PC-9 (cell line): ENCODE data around the gene ATG16L1. TPM values are rescaled to one million over a fixed set of nuclear protein-coding genes. Genes with fewer than 3 reads are reported as not detected.

Experiments used
- BruUV-seq: library from RNA; stranded (reverse); fragments of 400-500 nt; replicated peaks from 2 replicates; lab custom pipeline; 2021; lab: Mats Ljungman, UMichigan
- CTCF ChIA-PET: fragments of 300-600 bp; sonication (Branson Sonifier 250); formaldehyde crosslinking; loops from one replicate; lab custom pipeline; 2022; ENCODE audit warnings: antibody characterized with exemption; lab: Charles Lee
- POLR2A ChIA-PET: fragments of 300-600 bp; sonication (Branson Sonifier 250); formaldehyde crosslinking; loops from one replicate; lab custom pipeline; 2022; ENCODE audit warnings: antibody characterized with exemption; ENCODE audit not compliant: unreplicated experiment; lab: Charles Lee
- DNase-seq, 2 experiments: peaks; one replicate each; pipeline versions ENCODE4 v3.0.0 to v3.0.0-alpha.2; 2015 to 2022; ENCODE audit warnings: mixed read lengths in 1 of 2
- H2AFZ ChIP-seq: fragments of 200-600 bp; sonication (generic); 2 replicates; pipeline ENCODE4 v1.8.1; 2017; ENCODE audit warnings: antibody characterized with exemption
- H3F3A ChIP-seq: fragments of 200-600 bp; sonication (generic); 2 replicates; pipeline ENCODE4 v1.8.1; 2017; ENCODE audit warnings: antibody characterized with exemption, mild to moderate bottlenecking, low read depth; ENCODE audit not compliant: insufficient read depth
- H3K27ac ChIP-seq: fragments of 200-600 bp; sonication (generic); 2 replicates; pipeline ENCODE4 v1.6.1; 2016; ENCODE audit warnings: mixed run types
- H3K27me3 ChIP-seq: fragments of 200-600 bp; sonication (generic); 2 replicates; pipeline ENCODE4 v1.6.1; 2016; ENCODE audit warnings: low read depth, mixed run types; ENCODE audit not compliant: insufficient read depth
- H3K36me3 ChIP-seq: fragments of 200-600 bp; sonication (generic); 2 replicates; pipeline ENCODE4 v1.6.1; 2016; ENCODE audit warnings: low read depth, mixed run types
- H3K4me1 ChIP-seq: fragments of 200-600 bp; sonication (generic); replicated peaks from 2 replicates; pipeline ENCODE4 v1.6.1; 2016; ENCODE audit warnings: mixed run types; ENCODE audit not compliant: insufficient read depth
- H3K4me2 ChIP-seq: fragments of 200-600 bp; sonication (generic); 2 replicates; pipeline ENCODE4 v1.6.1; 2017; ENCODE audit warnings: mixed run types
- H3K4me3 ChIP-seq: fragments of 200-600 bp; sonication (generic); 2 replicates; pipeline ENCODE4 v1.6.1; 2016; ENCODE audit warnings: mixed run types
- H3K79me2 ChIP-seq: fragments of 200-600 bp; sonication (generic); 2 replicates; pipeline ENCODE4 v1.6.1; 2017; ENCODE audit warnings: low read depth, mixed run types
- H3K9me2 ChIP-seq: fragments of 200-600 bp; sonication (generic); 2 replicates; pipeline ENCODE4 v1.8.1; 2017; ENCODE audit warnings: mild to moderate bottlenecking; ENCODE audit not compliant: insufficient read depth
- H3K9me3 ChIP-seq: fragments of 200-600 bp; sonication (generic); 2 replicates; pipeline ENCODE4 v1.8.1; 2016; ENCODE audit warnings: low read depth; ENCODE audit not compliant: insufficient read depth
- H4K20me1 ChIP-seq: fragments of 200-600 bp; sonication (generic); 2 replicates; pipeline ENCODE4 v1.8.1; 2017; ENCODE audit not compliant: insufficient read depth
- EZH2 ChIP-seq: fragments of 200-600 bp; sonication (generic); IDR thresholded peaks from 2 replicates; pipeline ENCODE4 v1.8.0; 2017; ENCODE audit warnings: antibody characterized with exemption, low read depth
- intact Hi-C: fragments of 100-400 bp; cut with micrococcal nuclease; formaldehyde crosslinking; loops from one replicate; pipeline ENCODE4 v1.10.0; 2022; ENCODE audit not compliant: unreplicated experiment
- total RNA-seq: library from RNA; stranded (reverse); gene quantifications from 2 replicates; pipeline ENCODE4 v1.2.3, GENCODE V29; 2021
- TF ChIP-seq, protein P1 (sequence below): fragments of 200-600 bp; sonication (generic); conservative IDR thresholded peaks from 2 replicates; pipeline ENCODE4 v1.6.1; 2017; ENCODE audit warnings: mixed run types, antibody characterized with exemption, mild to moderate bottlenecking, moderate library complexity

The ATG16L1 gene
- total RNA-seq, 1 experiment from 2014 or later, result 55.7 TPM

DNA sequence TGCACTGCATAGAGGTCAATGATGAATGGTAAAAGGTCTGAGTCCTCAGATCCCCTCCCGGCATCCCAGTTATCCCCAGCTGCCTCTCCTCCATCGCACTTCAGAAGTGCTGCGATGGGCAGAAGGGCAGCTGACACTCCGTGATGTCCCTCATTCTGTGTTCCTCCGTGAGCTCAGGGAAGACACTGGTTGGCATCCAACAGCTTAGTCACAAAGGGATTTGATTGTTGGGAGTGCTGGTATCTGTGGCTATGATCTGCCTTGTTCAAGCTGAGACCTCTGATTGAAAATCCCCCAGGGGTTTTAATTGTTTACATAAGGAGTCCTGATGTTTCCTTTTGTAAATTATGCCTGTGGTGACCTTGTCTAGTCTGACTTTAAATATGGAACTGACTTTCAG, 37.2 kb downstream of the ATG16L1 start:
- H3K9me3 ChIP-seq, result no peaks in the 10 kb centered on the region
- H2AFZ ChIP-seq, result no peak overlapping the region
- no peak overlapping the region for H3K4me2 ChIP-seq
- H3K36me3 ChIP-seq, result peaks cover 75% of the 10 kb centered on the region
- no peaks in the 10 kb centered on the region for H3K27me3 ChIP-seq
- CTCF ChIA-PET, result interaction anchor here (0.6 kb wide), 1 partner anchor 515 kb away, joined by 3 read pairs; no protein-coding TSS in a partner anchor
- H4K20me1 ChIP-seq, result peaks cover 10% of the 10 kb centered on the region; the same call in 1 of the 2 replicates
- intact Hi-C loops, result no loop called here
- no peak overlapping the region for H3K27ac ChIP-seq
- H3F3A ChIP-seq, result peaks cover 59% of the 10 kb centered on the region
- no TSS peak for BruUV-seq
- POLR2A ChIA-PET, result no interaction called here
- TF ChIP-seq EZH2, result no peak
- TF ChIP-seq, protein P1, sequence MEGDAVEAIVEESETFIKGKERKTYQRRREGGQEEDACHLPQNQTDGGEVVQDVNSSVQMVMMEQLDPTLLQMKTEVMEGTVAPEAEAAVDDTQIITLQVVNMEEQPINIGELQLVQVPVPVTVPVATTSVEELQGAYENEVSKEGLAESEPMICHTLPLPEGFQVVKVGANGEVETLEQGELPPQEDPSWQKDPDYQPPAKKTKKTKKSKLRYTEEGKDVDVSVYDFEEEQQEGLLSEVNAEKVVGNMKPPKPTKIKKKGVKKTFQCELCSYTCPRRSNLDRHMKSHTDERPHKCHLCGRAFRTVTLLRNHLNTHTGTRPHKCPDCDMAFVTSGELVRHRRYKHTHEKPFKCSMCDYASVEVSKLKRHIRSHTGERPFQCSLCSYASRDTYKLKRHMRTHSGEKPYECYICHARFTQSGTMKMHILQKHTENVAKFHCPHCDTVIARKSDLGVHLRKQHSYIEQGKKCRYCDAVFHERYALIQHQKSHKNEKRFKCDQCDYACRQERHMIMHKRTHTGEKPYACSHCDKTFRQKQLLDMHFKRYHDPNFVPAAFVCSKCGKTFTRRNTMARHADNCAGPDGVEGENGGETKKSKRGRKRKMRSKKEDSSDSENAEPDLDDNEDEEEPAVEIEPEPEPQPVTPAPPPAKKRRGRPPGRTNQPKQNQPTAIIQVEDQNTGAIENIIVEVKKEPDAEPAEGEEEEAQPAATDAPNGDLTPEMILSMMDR, result no peak
- 0 out of 2 replicates have a peak, but pooled peaks cover 5% of the 10 kb centered on the region for H3K79me2 ChIP-seq
- no peak for DNase-seq
- no peaks in the 10 kb centered on the region for H3K9me2 ChIP-seq
- H3K4me3 ChIP-seq, result no peak overlapping the region
- H3K4me1 ChIP-seq, result no peaks in the 10 kb centered on the region

DNA sequence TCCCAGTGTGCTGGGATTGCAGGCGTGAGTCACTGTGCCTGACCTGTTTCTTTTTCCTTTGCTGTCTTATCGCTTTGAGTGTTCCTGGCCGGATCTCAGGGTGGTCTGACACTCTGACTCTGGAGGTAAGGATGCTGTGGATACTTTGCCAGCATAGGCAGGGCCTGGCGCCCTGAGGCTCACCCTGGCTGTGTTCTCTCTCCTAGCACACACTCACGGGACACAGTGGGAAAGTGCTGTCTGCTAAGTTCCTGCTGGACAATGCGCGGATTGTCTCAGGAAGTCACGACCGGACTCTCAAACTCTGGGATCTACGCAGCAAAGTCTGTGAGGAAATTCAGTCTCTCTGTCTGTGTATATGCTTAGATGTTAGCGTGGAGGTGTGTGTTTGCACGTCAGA, 38.2 kb downstream of the ATG16L1 start:
- DNase-seq, result no peak
- Histone ChIP-seq H3K4me1 (no peaks in the 10 kb centered on the region), H3K36me3 (peaks cover 75% of the 10 kb centered on the region), H3F3A (peaks cover 66% of the 10 kb centered on the region), H3K9me2 (no peaks in the 10 kb centered on the region), H3K27ac (no peak overlapping the region), H3K27me3 (no peaks in the 10 kb centered on the region), H3K4me3 (no peak overlapping the region), H3K79me2 (0 out of 2 replicates have a peak, but pooled peaks cover 5% of the 10 kb centered on the region), H3K4me2 (no peak overlapping the region), H3K9me3 (no peaks in the 10 kb centered on the region), H2AFZ (no peak overlapping the region), H4K20me1 (peaks cover 10% of the 10 kb centered on the region; the same call in 1 of the 2 replicates)
- intact Hi-C loops, result no loop called here
- TF ChIP-seq, protein P1, result no peak
- no peak for TF ChIP-seq EZH2
- BruUV-seq, result no TSS peak
- ChIA-PET POLR2A (interaction anchor here (0.7 kb wide), 2 partner anchors 159 to 1575 kb away, joined by 3 to 6 read pairs; no protein-coding TSS in a partner anchor), CTCF (no interaction called here)

DNA sequence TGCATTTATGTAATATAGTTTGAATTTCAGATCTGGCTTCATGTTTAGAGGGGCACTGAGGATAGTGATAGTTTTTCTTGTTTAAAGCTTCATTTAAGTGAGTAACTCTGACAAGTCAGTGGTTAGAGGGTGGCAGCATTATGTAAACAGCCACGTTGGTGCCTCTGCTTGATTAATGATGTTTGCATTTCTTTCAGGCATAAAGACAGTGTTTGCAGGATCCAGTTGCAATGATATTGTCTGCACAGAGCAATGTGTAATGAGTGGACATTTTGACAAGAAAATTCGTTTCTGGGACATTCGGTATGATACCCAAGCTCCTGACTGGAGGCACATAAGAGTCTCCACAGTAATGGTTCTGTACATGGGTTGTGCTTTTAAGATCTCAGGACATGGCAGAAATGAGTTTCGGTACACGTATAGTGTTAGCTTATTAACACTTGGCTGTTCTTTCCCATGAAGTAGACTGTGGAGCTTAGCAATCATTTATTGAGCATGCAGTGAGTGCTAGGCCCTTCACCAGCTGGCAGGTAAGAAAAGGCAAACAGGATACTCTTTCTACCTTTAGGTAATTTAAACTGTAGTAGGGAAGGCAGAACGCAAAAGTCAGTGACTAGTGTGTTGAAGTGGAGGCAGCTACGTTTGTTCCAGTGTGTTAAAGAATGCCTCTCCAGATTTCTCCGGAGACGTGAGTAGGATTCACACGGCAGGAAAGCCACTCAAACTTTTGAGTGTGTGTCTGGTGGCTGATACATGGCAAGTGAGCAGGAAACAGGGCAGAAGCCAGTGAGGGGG, 38.8 kb downstream of the ATG16L1 start:
- intact Hi-C loops, result no loop called here
- Histone ChIP-seq H3K27me3 (no peaks in the 10 kb centered on the region), H3K9me3 (no peaks in the 10 kb centered on the region), H3F3A (peaks cover 72% of the 10 kb centered on the region), H3K27ac (no peak overlapping the region), H3K4me3 (no peak overlapping the region), H2AFZ (no peak overlapping the region), H3K36me3 (peaks cover 73% of the 10 kb centered on the region), H3K4me2 (no peak overlapping the region), H4K20me1 (peaks cover 10% of the 10 kb centered on the region; the same call in 1 of the 2 replicates), H3K79me2 (0 out of 2 replicates have a peak, but pooled peaks cover 5% of the 10 kb centered on the region), H3K4me1 (no peaks in the 10 kb centered on the region), H3K9me2 (no peaks in the 10 kb centered on the region)
- DNase-seq, result no peak
- ChIA-PET POLR2A (interaction anchor here (0.7 kb wide), 1 partner anchor 1576 kb away, joined by 6 read pairs; no protein-coding TSS in a partner anchor), CTCF (no interaction called here)
- BruUV-seq, result no TSS peak
- TF ChIP-seq, protein P1, result no peak
- no peak for TF ChIP-seq EZH2
